MM.1S (cell line): ENCODE measurements around the gene RNFT1.

Source experiments
- DNase-seq: peaks from one replicate; pipeline ENCODE4 v3.0.0-alpha.2; 2015
- H2AFZ ChIP-seq: fragments of 300-600 bp; sonication (generic); 2 replicates; pipeline ENCODE4 v1.6.0; 2016; ENCODE audit warnings: antibody characterized with exemption, low read length
- H3F3A ChIP-seq: fragments of 300-600 bp; sonication (generic); 2 replicates; pipeline ENCODE4 v1.6.1; 2016; ENCODE audit warnings: mild to moderate bottlenecking, antibody characterized with exemption, low read length, moderate library complexity, mixed read lengths; ENCODE audit not compliant: insufficient read depth
- H3K27ac ChIP-seq: fragments of 300-600 bp; sonication (generic); 2 replicates; pipeline ENCODE4 v1.5.1; 2016; ENCODE audit warnings: mild to moderate bottlenecking, low read length
- H3K27me3 ChIP-seq: fragments of 300-600 bp; sonication (generic); replicated peaks from 2 replicates; pipeline ENCODE4 v1.6.0; 2016; ENCODE audit warnings: low read length; ENCODE audit not compliant: insufficient read depth
- H3K36me3 ChIP-seq: fragments of 300-600 bp; sonication (generic); replicated peaks from 2 replicates; pipeline ENCODE4 v1.6.1; 2016; ENCODE audit warnings: mild to moderate bottlenecking, low read length, mixed read lengths; ENCODE audit not compliant: insufficient read depth
- H3K4me1 ChIP-seq: fragments of 300-600 bp; sonication (generic); 2 replicates; pipeline ENCODE4 v1.6.1; 2016; ENCODE audit warnings: low read length, mixed read lengths
- H3K4me2 ChIP-seq: fragments of 300-600 bp; sonication (generic); 2 replicates; pipeline ENCODE4 v1.6.0; 2016; ENCODE audit warnings: low read depth, low read length
- H3K4me3 ChIP-seq: fragments of 300-600 bp; sonication (generic); 2 replicates; pipeline ENCODE4 v1.5.1; 2016; ENCODE audit warnings: low read length, mixed read lengths
- H3K79me2 ChIP-seq: fragments of 300-600 bp; sonication (generic); 2 replicates; pipeline ENCODE4 v1.6.1; 2016; ENCODE audit warnings: mixed run types, low read length, mixed read lengths
- H3K9ac ChIP-seq: fragments of 300-600 bp; sonication (generic); 2 replicates; pipeline ENCODE4 v1.6.1; 2016; ENCODE audit warnings: low read length, mixed read lengths
- H3K9me2 ChIP-seq: fragments of 300-600 bp; sonication (generic); replicated peaks from 2 replicates; pipeline ENCODE4 v1.6.1; 2016; ENCODE audit warnings: mild to moderate bottlenecking, low read length, mixed read lengths; ENCODE audit not compliant: insufficient read depth
- H3K9me3 ChIP-seq: fragments of 300-600 bp; sonication (generic); replicated peaks from 2 replicates; pipeline ENCODE4 v1.6.1; 2016; ENCODE audit warnings: mild to moderate bottlenecking, low read length, mixed read lengths; ENCODE audit not compliant: insufficient read depth
- H4K20me1 ChIP-seq: fragments of 300-600 bp; sonication (generic); 2 replicates; pipeline ENCODE4 v1.6.1; 2016; ENCODE audit warnings: mild to moderate bottlenecking, low read length, moderate library complexity, mixed read lengths; ENCODE audit not compliant: insufficient read depth
- EZH2 ChIP-seq: fragments of 300-600 bp; sonication (generic); optimal IDR thresholded peaks from 2 replicates; pipeline ENCODE3; 2017; ENCODE audit warnings: low read depth, mild to moderate bottlenecking, antibody characterized with exemption, low read length, mixed read lengths
- EZH2phosphoT487 ChIP-seq: fragments of 300-600 bp; sonication (generic); IDR thresholded peaks from 2 replicates; pipeline ENCODE4 v1.6.1; 2018; ENCODE audit warnings: antibody characterized with exemption, low read length
- TF ChIP-seq, protein P1 (sequence below): fragments of 300-600 bp; sonication (generic); IDR thresholded peaks from 2 replicates; pipeline ENCODE4 v1.5.1; 2016; ENCODE audit warnings: antibody characterized with exemption, low read length, mixed read lengths

RNFT1 gene

GRCh38 chr17:59903455-59903854 lies 61.1 kb downstream of the RNFT1 start:
- peaks cover 7% of the 10 kb centered on the region; the same call in 1 of the 2 replicates for H4K20me1 ChIP-seq
- no peak overlapping the region for H3K9ac ChIP-seq
- H2AFZ ChIP-seq, result no peak overlapping the region
- no peak overlapping the region for H3K4me3 ChIP-seq
- no peaks in the 10 kb centered on the region for H3K4me1 ChIP-seq
- no peaks in the 10 kb centered on the region for H3K9me3 ChIP-seq
- DNase-seq, result no peak
- H3F3A ChIP-seq, result no peaks in the 10 kb centered on the region
- H3K79me2 ChIP-seq, result peaks cover 93% of the 10 kb centered on the region
- TF ChIP-seq EZH2, result no peak
- TF ChIP-seq, protein P1, sequence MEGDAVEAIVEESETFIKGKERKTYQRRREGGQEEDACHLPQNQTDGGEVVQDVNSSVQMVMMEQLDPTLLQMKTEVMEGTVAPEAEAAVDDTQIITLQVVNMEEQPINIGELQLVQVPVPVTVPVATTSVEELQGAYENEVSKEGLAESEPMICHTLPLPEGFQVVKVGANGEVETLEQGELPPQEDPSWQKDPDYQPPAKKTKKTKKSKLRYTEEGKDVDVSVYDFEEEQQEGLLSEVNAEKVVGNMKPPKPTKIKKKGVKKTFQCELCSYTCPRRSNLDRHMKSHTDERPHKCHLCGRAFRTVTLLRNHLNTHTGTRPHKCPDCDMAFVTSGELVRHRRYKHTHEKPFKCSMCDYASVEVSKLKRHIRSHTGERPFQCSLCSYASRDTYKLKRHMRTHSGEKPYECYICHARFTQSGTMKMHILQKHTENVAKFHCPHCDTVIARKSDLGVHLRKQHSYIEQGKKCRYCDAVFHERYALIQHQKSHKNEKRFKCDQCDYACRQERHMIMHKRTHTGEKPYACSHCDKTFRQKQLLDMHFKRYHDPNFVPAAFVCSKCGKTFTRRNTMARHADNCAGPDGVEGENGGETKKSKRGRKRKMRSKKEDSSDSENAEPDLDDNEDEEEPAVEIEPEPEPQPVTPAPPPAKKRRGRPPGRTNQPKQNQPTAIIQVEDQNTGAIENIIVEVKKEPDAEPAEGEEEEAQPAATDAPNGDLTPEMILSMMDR, result no peak
- TF ChIP-seq EZH2phosphoT487, result no peak
- no peaks in the 10 kb centered on the region for H3K9me2 ChIP-seq
- H3K36me3 ChIP-seq, result no peaks in the 10 kb centered on the region
- H3K27me3 ChIP-seq, result no peaks in the 10 kb centered on the region
- H3K27ac ChIP-seq, result no peak overlapping the region
- H3K4me2 ChIP-seq, result no peak overlapping the region
